HEK293T (cell line): ENCODE data around the gene CYP46A1.

Experiments used
- CTCF ChIA-PET: fragments of 350-600 bp; formaldehyde crosslinking; extraction: SDS; loops from one replicate; lab custom pipeline; 2021; ENCODE audit warnings: antibody characterized with exemption, inconsistent platforms; lab: Yijun Ruan, JAX
- POLR2A ChIA-PET: fragments of 350-600 bp; formaldehyde crosslinking; extraction: SDS; loops from one replicate; lab custom pipeline; 2020; ENCODE audit warnings: antibody characterized with exemption, inconsistent platforms; lab: Yijun Ruan, JAX
- DNase-seq: peaks from one replicate; pipeline ENCODE4 v3.0.0; 2012; ENCODE audit warnings: mixed read lengths; ENCODE audit errors: extremely low spot score
- ARNT ChIP-seq: fragments of 450-650 bp; IDR thresholded peaks from 2 replicates; pipeline ENCODE4 v1.6.1; 2017; ENCODE audit warnings: mild to moderate bottlenecking
- BHLHE40 ChIP-seq: fragments of 450-650 bp; IDR thresholded peaks from 2 replicates; pipeline ENCODE4 v1.6.1; 2016; ENCODE audit warnings: mild to moderate bottlenecking, moderate library complexity, borderline replicate concordance
- CTBP1 ChIP-seq: fragments of 450-650 bp; IDR thresholded peaks from 2 replicates; pipeline ENCODE4 v1.6.1; 2016; ENCODE audit warnings: borderline replicate concordance
- ELF4 ChIP-seq: fragments of 450-650 bp; IDR thresholded peaks from 2 replicates; pipeline ENCODE4 v1.6.1; 2017; ENCODE audit warnings: antibody characterized with exemption
- FOXA1 ChIP-seq: fragments of 450-650 bp; IDR thresholded peaks from 2 replicates; pipeline ENCODE4 v1.6.1; 2016; ENCODE audit warnings: mild to moderate bottlenecking
- FOXK2 ChIP-seq: fragments of 450-650 bp; IDR thresholded peaks from 2 replicates; pipeline ENCODE4 v1.6.1; 2016; ENCODE audit warnings: mild to moderate bottlenecking
- FOXM1 ChIP-seq: fragments of 450-650 bp; IDR thresholded peaks from 2 replicates; pipeline ENCODE4 v1.6.1; 2017; ENCODE audit warnings: mild to moderate bottlenecking, borderline replicate concordance
- HDGF ChIP-seq: fragments of 450-650 bp; IDR thresholded peaks from 2 replicates; pipeline ENCODE4 v1.6.1; 2017; ENCODE audit warnings: antibody characterized with exemption, borderline replicate concordance
- L3MBTL2 ChIP-seq: fragments of 450-650 bp; conservative IDR thresholded peaks from 2 replicates; pipeline ENCODE4 v1.6.1; 2016; ENCODE audit warnings: mild to moderate bottlenecking
- LEF1 ChIP-seq: fragments of 450-650 bp; IDR thresholded peaks from 2 replicates; pipeline ENCODE4 v1.6.1; 2017; ENCODE audit warnings: mild to moderate bottlenecking, borderline replicate concordance
- NFRKB ChIP-seq: fragments of 450-650 bp; IDR thresholded peaks from 2 replicates; pipeline ENCODE4 v1.6.1; 2016; ENCODE audit warnings: mild to moderate bottlenecking, moderate library complexity
- PKNOX1 ChIP-seq: fragments of 450-650 bp; IDR thresholded peaks from 2 replicates; pipeline ENCODE4 v1.6.1; 2016
- SP1 ChIP-seq: fragments of 450-650 bp; IDR thresholded peaks from 2 replicates; pipeline ENCODE4 v1.6.1; 2017
- SUZ12 ChIP-seq: fragments of 450-650 bp; IDR thresholded peaks from 2 replicates; pipeline ENCODE4 v1.6.1; 2016; ENCODE audit warnings: mild to moderate bottlenecking
- TARDBP ChIP-seq: fragments of 450-650 bp; IDR thresholded peaks from 2 replicates; pipeline ENCODE4 v1.6.1; 2016
- ZNF384 ChIP-seq: fragments of 450-650 bp; IDR thresholded peaks from 2 replicates; pipeline ENCODE4 v1.6.1; 2016

The CYP46A1 gene

DNA sequence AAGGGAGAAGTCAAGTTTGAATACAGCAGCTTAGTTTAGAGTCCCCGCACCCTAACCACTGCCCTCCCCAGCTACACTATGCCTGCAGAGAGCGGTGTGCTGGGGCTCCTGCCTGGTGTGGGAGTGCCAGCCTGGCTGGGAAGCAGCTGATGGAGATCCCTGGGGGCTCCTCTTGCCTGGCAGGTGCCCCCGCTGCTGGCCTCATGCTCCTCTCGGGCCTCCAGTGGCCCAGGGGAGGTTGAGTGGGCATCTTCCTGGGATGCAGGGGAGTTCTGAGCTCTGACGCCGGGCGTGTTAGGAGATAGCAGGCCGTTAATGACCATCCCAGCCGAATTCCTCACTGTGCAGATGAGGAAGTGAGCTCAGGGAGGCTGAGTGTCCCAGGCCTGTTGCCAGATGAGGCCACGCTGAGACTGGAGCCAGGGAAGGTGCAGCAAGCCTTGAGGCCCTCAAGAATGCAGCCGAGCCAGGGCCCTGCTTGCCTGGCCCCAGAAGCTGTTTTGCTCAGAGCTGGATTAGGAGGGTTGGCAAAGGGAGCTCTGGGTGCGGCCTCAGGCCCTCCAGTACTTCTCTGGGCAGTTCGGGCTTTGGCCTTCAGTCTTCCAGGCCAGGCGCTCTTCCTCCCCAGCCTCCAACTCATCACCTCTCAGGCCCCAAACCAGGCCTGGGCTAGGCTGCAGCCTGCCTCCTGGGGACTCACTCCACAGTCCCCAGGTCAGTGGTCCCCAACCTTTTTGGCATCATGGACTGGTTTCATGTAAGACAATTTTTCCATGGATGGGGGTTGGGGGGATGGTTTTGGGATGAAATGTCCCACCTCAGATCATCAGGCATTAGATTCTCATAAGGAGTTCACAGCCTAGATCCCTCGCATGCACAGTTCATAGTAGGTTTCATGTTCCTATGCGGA, 6.6 kb upstream of the CYP46A1 start:
- ChIA-PET CTCF (no interaction called here), POLR2A (no interaction called here)
- no peak for DNase-seq
- TF ChIP-seq PKNOX1, result no peak
- TF ChIP-seq HDGF, result no peak
- TF ChIP-seq FOXM1, result no peak
- no peak for TF ChIP-seq TARDBP
- no peak for TF ChIP-seq FOXA1
- TF ChIP-seq ARNT, result no peak
- TF ChIP-seq NFRKB, result no peak
- no peak for TF ChIP-seq SP1

- TF ChIP-seq HDGF (no peak), TARDBP (no peak), FOXK2 (no peak), ZNF384 (no peak), FOXM1 (no peak), CTBP1 (no peak), FOXA1 (no peak), PKNOX1 (no peak), ELF4 (no peak), ARNT (no peak), LEF1 (no peak), L3MBTL2 (no peak), SP1 (no peak), BHLHE40 (no peak)
- CTCF ChIA-PET, result interaction anchor here (0.6 kb wide), 1 partner anchor 269 kb away, joined by 3 read pairs; no protein-coding TSS in a partner anchor
- DNase-seq, result no peak
- POLR2A ChIA-PET, result no interaction called here
These were observed 5.9 kb upstream of the CYP46A1 start for GRCh38 chr14:99678198-99678597.

DNA sequence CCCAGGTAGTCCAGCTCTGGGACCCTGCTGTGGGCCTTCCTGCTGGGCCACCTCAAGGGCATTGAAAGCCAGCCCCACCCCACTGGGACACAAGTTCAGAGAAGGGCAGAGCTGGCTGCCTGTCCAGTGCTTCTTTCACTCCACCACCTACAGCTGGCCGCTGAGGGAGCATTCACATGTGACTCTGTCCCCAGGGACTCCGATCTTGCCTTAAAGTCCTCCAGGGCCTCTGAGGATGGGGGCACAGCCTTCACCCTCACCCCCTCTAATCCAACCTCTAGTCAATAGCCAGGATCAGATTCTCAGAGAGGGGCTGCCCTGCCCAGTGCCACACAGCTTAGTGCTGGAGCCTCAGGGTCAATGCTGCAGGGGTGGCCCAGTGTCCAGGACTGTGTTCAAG, 5.0 kb upstream of the CYP46A1 start:
- no peak for DNase-seq
- ChIA-PET POLR2A (no interaction called here), CTCF (interaction anchor here (0.6 kb wide), 1 partner anchor 268 kb away, joined by 3 read pairs; no protein-coding TSS in a partner anchor)
- no peak for TF ChIP-seq FOXA1
- no peak for TF ChIP-seq SUZ12

- ChIA-PET POLR2A (no interaction called here), CTCF (interaction anchor here (0.7 to 0.9 kb wide), 2 partner anchors 51 to 219 kb away, joined by 3 read pairs; no protein-coding TSS in a partner anchor)
- TF ChIP-seq L3MBTL2, result no peak
- no peak for TF ChIP-seq LEF1
- no peak for TF ChIP-seq BHLHE40
- no peak for TF ChIP-seq TARDBP
- TF ChIP-seq FOXK2, result no peak
- no peak for TF ChIP-seq FOXM1
- TF ChIP-seq FOXA1, result no peak
- TF ChIP-seq PKNOX1, result no peak
- no peak for DNase-seq
These were observed 4.6 kb upstream of the CYP46A1 start for GRCh38 chr14:99679543-99679942.

GRCh38 chr14:99679996-99680395, 4.1 kb upstream of the CYP46A1 start:
- ChIA-PET CTCF (interaction anchor here (0.7 to 1.0 kb wide), 3 partner anchors 10 to 219 kb away, joined by 3 read pairs; no protein-coding TSS in a partner anchor), POLR2A (no interaction called here)
- TF ChIP-seq SUZ12 (no peak), SP1 (no peak), ELF4 (no peak), FOXK2 (no peak), L3MBTL2 (no peak), HDGF (no peak), LEF1 (no peak), FOXA1 (no peak), PKNOX1 (no peak), ZNF384 (no peak), CTBP1 (no peak), ARNT (no peak), FOXM1 (no peak), NFRKB (no peak), TARDBP (no peak), BHLHE40 (no peak)
- DNase-seq, result no peak
